HG03196 (cell line): ENCODE results near the gene SEPTIN7.

Experiments used
- ATAC-seq: cut with Tn5 transposase; IDR thresholded peaks from one replicate; pipeline ENCODE4 v1.9.1; 2021; ENCODE audit not compliant: unreplicated experiment

Gene SEPTIN7

DNA sequence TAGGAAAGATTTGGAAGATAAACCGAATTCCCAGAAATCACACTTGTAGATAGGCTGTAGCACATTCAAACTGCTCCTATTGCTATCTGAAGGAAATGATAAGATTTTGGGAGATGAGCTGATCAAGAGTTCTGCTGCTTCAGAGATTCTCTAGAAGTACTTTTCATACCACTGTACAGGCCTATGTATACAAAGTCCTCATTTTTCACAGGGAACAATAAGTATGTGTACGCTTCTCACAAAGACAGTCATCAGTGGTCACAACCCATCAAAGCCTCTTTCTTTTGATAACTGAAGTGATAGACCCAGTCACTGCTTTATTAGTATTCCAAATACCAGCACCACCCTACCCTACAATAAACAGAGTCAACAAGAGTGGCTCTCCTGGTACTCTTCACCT lies 15.6 kb upstream of the SEPTIN7 start:
- ATAC-seq: no peak

DNA sequence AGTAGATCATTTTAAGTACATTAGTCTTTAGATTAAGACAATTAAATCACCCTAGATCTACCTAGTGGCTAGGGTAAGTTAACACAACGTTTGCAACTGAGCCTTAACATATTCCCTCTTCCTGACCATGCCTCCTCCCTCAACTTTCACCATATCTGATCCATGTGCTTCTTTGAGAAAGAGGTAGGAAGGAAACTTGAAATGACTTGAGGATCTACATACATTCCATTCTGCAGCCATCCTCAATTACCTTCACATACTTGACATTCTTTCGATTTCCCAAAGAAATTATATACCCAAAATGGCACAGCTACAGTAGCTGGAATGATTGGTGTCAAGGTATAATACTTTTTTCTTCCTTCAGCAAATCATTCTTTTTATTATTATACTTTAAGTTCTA lies 12.9 kb upstream of the SEPTIN7 start:
- no peak for ATAC-seq

DNA sequence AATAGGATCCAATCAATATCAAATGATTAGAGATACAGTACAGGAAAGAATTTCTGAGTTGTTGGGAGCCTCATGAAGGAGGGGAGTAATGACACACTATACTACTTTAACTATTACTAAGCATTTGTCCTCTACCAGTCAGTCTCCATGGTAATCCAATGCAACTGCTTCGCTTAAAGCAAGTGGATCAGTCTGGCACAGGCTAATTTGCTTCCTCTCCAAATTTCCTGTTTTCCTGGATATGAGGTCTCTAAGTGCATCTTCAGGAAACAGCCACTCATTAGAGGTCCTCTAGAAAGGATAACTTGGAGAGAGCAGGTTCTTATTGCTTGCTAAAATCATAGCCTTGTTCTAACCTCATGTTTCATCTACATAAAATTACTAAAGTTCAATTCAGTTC lies 8.4 kb upstream of the SEPTIN7 start:
- ATAC-seq: no peak

DNA sequence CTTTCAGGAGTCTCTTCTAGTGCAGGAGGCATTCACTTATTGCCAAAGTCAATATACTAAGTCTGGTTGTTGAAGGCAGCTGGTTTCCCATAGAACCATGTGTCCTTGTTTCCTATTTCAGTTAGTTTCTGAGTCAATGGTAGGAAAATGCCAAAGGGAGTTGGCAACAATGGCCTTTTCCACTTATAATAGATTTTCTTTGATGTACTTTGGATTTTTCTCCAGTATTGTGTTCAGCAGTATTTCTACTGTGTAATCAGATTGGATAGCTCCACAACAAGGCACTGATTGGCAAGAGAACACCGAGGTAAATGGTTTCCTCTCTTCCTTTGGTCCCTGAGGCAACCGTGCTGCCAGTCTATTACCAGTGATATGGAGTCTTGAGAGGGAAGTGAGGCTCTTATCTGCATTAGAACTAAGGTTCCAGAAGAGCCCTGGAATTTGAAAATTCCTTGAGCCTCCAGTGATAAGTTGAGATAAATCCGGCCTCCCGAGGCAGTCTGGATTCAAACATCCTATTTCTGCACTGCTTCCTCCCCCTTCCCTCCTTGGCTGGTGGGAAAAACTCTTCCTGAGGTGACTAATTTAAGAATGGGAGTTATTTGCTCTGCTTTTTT lies 7.9 kb upstream of the SEPTIN7 start:
- no peak for ATAC-seq

DNA sequence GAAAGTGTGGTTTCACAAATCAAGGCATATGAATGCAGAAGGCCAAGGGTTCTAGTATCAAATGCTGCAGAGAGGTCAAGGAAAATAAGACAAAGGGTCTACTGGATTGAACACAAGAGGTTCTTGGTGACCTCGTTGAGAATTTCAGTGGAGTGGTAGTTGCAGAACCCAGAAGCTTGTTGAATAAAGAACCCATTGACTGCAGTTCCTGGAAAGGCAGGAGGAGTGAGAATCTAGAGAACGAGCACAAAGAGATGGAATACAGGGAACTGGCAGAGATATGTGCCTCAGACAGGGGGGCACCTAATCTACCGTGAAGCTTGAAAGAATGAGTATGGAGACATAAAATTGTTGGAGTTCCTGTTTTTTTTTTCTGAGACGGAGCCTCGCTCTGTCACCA lies 3.5 kb upstream of the SEPTIN7 start:
- no peak for ATAC-seq

DNA sequence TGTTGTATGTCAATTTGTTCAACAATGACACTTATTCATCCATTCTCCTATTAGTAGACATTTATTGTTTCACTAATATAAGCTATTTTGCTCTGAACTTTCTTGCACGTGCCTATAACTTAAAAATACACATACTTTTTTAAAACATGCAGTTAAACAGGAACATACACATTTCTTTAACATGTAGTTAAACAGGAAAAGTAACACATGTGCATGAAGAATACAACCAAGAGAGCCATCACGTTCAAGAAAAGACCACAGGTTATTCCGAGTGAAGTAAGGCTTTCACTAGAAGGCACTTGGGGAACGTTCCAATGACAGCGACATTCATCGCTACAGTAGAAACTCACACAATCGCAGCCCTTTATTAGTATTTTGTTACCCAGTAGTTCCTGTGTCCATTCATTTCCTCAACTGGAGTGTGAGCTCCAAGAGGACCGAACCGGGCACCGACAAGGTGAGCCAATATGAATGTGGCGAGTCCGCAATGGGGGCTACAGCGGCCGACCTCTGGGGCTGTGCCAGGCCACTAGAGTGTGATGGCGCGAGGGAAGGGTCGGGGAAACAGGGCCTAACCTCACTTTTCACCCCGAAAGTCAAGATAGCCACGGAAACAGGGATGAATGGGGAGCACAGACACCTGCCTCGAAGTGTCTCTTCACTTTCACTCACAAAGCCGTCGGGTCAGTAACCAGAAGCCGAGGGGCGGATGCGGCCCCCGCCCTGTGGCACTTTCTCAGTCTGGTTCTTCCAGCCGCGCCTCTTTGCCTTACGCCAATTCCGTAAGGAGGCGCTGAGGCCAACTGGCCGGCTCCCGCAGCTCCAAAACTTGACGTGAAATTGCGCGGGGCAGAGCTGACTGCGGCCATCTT lies 775 bp upstream of the SEPTIN7 start:
- ATAC-seq: peak; percentile 47

DNA sequence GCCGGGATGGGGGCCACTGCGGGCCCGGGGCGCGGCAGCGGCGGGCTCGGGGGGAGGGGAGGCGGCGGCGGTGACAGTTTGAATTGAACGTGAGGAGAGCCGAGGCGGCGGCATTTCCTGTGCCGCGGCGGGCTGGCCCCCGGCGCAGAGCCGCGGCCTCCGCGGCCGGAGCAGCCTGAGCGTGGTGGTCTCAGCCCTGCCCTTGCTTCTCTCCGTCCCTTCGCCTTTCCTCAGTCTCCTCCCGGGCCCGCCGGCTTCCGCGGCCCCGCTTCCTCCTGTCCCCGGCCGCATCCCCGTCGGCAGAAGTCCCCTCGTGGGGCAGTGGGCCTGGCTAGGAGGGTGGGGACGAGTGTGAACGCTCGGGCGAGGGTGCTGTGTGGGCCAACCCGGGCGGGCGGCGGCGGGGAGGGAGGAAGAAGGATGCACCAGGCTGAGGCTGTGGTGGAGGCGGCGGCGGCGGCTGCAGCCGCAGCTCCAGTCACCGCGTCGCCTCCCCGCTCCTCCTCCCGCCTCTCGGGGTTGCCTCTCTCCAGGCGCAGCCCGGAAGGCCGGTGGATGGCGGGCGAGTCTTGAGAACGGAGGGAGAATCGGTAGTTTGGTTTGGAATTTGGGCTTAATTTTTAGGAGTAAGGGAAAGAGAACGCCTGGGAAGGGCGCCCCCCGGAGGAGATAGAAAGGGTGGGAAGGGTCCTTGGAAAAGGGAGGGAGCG lies 690 bp downstream of the SEPTIN7 start:
- ATAC-seq: peak; percentile 29

DNA sequence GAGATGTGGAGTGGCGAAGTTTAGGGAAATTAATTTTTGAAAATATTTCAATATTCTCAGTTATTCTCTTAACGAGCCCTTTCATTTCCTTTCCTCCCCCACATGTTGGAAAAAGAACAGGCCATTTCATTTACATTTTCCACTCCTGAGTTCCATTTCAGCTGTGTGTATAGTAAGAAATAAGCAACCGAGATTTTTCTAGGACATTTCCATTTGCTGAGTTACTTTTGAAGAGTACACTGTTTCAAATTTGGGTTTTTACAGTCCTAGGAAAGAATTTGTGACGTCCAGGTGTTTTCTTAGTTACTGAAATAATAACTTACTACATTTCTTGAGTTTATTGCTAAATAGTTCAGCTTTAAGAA lies 1.2 kb downstream of the SEPTIN7 start:
- ATAC-seq: no peak

DNA sequence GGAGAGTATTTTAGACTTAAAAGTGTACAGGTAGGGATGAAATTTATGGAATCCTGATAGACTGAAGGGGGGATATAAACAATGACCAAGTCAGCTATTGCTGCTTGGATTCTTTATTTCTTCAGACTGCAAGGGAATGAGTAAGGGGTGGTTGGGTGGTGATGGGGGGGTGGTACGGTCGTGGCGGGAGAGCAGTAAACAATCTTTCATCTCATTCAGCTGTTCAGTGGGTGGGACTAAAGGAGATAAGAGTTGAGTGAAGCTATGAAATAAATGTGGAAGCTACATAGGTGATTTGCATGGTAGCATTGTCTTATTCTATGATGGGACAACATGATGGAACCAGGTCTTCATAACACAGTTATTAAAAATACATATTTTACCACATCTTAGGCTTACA lies 1.8 kb downstream of the SEPTIN7 start:
- ATAC-seq: no peak

DNA sequence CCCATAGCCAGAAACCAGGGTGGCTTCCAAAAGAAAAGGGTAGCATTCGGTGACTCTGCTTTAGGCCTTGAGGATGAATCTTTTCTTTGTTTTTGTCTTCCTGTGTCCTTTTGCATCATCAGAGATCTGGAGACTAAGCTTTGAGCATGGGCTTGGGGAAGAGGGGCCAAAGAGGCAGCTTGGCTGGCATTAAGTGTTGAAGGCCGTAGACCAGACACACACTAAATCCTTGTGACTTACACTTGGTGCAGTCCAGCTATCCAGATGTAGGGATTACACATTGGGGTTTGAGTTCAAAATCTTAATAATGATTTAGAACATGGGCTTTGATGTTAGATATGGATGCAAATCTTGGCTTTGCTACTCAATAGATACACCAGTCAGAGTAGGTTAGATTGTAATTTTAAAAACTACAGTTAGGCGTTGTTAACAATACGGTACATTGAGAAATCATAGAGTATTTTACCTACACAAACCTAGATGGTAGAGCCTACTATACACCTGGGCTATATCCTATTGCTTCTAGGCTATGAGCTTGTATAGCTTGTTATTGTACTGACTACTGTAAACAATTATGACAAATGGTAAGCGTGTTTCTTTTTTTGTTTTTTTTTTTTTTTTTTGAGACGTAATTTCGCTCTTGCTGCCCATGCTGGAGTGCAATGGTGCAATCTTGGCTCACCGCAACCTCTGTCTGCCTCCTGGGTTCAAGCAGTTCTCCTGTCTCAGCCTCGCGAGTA lies 3.5 kb downstream of the SEPTIN7 start:
- ATAC-seq: no peak

DNA sequence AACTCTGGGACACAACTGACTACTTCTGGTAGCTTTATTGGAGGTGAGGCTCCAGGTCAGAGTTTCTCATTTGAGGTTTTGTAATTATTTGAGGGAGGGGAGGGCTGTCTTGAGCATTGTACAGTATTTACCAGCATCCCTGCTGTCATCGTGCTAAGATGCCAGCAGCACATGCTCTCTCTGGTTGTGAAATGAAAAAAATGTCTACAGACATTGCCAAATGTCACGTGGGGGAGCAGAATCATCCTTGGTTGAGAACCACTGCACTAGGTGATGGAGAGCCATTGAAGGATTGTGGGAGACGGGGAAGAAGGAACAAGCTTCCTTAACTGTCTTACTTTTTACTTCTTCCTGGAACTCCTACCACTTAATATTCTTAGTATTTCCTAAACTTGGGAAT lies 5.0 kb downstream of the SEPTIN7 start:
- ATAC-seq: no peak

DNA sequence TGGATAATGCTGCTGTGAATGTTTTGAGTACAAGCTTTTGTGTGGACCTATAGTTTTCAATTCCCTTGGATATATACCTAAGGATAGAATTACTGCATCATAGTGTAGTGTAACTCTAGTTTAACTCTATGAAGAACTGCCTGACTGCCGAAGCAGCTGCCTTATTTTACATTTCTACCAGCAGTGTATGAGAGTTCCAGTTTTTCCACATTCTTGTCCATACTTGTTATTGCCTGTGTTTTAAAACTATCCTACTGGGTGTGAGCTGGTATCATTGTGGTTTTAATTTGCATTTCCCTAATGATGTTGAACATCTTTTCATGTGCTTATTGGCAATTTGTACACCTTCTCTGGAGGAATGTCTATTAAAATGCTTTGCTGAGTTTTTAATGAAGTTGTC lies 15.7 kb downstream of the SEPTIN7 start:
- no peak for ATAC-seq

DNA sequence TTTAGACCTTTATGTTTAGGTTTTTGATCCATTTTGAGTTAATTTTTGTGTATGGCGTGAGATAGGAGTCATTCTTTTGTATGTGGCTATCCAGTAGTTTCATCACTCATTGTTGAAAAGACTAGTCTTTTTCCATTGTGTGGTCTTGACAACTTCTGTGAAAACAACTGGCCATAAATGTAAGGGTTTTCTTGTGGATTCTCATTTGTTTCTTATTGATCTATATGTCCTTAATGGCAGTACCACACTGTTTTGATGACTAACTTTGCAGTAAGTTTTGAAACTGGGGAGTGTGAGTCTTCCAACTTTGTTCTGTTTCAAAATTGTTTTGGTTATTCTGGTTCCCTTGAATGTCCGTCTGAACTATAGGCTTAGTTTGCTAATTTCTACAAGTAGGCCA lies 16.3 kb downstream of the SEPTIN7 start:
- ATAC-seq: no peak

DNA sequence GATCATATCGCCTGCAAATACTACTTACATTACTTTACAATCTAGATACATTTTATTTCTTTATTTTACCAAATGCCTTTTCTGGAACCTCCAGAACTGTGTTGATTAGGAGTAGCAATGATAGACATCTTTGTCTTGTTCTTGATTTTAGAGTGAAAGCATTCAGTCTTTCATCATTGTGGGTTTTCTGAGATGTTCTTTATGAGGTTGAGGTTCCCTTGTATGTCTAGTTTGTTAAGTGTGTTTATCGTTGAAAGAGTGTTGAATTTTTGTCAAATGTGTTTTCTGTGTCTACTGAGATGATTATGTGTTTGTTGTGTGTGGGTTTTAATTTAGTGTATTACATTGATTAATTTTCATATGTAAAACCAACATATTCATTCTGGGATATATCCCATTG lies 17.1 kb downstream of the SEPTIN7 start:
- ATAC-seq: no peak

DNA sequence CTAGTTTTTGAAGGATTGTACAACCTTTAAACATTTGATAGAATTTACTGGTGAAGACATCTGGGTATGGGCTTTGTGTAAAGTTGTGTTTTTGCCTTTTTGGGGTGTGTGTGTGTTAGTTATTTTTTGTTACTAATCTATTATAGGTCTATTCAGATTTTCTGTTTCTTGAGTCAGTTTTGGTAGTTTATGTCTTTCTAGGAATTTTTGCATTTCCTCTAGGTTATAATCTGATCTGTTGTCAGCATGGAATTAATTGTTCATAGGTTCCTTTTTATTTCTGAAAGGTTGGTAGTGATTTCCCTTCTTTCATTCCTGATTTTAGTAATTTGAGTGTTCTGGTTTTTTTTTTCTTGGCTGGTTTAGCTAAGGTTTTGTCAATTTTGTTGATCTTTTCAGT lies 17.7 kb downstream of the SEPTIN7 start:
- no peak for ATAC-seq

DNA sequence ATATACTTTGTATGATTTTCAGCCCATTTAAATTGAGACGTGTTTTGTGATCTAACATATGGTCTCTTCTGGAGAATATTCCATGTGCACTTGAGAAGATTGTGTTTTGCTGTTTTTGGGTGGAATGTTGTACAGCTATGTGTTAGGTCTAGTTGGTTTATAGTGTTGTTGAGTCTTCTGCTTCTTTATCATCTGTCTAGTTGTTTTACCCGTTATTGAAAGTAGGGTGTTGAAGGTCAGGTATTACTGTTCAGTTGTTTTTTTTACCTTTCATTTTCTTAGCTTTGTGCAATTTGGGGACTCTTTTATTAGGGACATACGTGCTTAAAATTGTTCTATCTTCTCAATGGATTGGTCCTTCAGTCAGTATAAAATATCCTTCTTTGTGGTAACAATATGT lies 18.5 kb downstream of the SEPTIN7 start:
- no peak for ATAC-seq

DNA sequence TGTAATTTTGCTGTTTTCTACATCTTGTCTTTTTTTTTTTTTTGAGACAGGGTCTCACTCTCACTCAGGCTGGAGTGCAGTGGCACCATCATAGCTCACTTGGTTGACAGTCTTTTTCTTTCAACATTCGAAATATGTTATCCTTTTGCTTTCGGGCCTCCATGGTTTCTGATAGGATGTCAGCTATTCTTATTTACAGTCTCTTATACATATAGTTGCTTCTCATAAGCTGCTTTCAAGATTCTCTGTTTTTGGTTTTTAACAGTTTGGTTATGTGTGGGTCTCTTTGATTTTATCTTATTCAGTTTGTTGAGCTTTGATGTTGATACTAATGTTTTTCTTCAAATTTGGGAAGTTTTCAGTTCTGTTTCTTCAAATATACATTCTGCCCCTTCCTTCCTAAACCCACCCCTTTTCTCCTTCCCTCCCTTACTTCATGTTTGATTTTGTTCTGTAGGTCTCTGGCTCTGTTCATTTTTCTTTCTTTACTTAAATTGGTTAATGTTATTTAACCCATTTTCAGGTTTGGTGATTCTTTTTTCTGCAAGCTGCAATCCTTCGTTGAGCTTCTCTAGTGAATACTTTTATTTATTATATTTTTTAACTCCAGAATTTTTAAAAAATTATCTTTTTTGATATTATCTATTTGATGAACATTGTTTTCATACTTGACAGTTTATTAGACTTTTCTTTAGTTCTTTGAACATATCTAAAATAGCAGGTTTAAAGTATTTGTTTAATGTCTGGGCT lies 19.3 kb downstream of the SEPTIN7 start:
- ATAC-seq: no peak

DNA sequence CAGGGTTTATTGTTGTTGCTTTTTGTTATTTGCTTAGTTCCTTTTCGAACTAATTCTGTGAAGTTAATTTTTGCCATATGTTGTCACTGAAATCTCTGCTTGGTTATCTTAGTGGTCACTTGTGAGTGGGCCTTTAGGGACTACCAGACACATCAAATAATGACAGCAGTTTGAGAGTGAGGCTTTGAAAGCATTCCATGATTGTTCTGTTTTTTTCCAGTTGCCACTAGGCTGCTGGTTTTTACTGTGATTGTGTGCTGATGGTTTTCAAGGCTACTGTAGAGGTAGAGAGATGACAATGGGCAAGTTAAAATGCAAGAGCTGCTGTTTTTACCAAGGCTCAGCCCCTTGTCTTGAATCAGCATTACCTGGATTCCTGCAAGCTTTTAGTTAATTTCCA lies 20.0 kb downstream of the SEPTIN7 start:
- no peak for ATAC-seq

DNA sequence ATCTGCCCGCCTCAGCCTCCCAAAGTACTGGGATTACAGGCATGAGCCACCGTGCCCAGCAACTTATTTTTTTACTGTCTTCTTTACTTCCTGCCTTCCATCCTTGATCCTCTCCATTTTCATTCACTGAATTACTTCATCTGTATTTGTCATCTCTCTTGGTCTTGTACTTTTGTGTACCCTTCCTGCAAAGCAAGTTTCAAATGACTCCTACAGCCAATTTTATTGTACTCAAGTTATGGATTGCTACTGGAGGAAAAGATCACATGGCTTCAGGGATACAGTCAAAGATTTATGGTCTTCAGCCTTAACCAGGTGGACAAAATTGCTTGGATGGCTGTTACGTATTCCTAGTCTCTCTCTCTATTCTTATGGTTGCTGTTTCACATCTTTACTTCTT lies 22.6 kb downstream of the SEPTIN7 start:
- ATAC-seq: no peak

DNA sequence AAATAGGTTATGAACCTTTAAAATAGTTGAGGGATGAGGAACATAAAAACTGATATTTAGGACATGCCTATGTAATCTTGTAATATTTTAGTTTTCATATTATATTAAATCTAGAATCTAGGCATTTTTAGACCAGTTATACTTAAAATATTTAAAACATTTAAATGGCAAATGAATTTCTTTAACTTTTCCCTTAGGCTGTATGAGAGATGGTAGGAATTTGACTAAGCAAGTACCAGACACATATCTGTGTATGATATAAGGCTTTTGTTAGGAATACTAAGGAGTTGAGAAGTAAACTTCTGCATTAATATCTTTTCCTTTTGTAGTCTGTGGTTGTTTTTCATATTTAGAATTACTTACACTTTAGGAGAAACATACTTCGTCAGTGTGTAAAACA lies 25.1 kb downstream of the SEPTIN7 start:
- ATAC-seq: no peak

DNA sequence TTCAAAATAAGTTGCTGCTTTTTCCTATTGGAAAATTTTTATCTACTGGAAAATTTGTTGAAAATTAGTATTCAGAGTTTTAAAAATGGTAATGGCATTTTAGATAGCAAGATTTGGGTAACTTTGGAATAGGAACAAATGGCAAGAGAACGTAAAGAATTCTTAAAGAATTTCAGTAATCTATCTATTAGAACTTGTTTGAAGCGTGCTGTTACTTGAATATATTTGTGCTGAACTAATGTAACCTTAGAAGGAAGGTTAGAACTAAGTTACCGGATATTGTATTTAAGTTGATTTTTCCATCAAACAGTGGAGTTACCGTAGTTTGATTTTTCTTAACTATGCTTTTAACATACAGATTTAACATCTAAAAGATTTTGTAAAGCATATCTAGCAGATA lies 25.9 kb downstream of the SEPTIN7 start:
- no peak for ATAC-seq
